ENCODE data around the gene CITED4.
A peak's percentile ranks its signal among the peaks of the same experiment; 100 is the strongest.

CITED4 gene

GRCh38 chr1:40818264-40818961 lies 43.8 kb downstream of the CITED4 start:
- peaks cover 0 to 10% of the 10 kb centered on the region in 2 donors for H3K4me1 ChIP-seq (ENCODE audit: control insufficient read depth in 1 of 2, insufficient read depth in 2 of 2, low read length in 2 of 2)
- peak overlapping the region; percentile 7 to 62 for H3K4me3 ChIP-seq (ENCODE audit: low read depth in 1 of 2, low read length in 2 of 2)
- no peak overlapping the region for H3K27ac ChIP-seq (ENCODE audit: low read length)
- H3K36me3 ChIP-seq (ENCODE audit: control insufficient read depth in 1 of 2, insufficient read depth in 2 of 2, low read length in 2 of 2) = peaks cover 0 to 5% of the 10 kb centered on the region in 2 donors
- no peaks in the 10 kb centered on the region for H3K27me3 ChIP-seq (ENCODE audit: low read depth, low read length)
- H3K9me3 ChIP-seq (ENCODE audit: control insufficient read depth in 1 of 2, low read length in 2 of 2) = no peaks in the 10 kb centered on the region

DNA sequence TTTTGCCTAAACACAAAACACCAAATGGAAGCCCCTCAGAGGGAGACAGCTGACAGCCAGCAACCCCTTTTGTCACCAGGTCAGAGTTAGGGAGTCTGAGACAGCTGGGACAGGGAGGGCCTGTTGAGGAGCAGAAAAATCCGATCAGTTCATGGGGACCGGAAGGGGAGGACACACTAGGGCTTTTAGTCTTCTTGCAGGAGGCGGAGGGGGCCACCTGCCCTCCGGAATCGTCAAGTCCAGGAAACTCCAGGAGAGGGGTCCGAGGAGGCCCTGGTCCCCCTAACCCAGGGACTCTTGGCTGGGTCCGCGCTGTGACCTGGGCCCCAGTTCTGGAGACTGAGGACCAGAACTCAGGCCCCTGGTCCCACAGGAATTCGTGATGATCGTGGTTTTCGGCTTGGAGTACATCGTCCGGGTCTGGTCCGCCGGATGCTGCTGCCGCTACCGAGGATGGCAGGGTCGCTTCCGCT lies 44.3 kb downstream of the CITED4 start:
- H3K36me3 ChIP-seq (ENCODE audit: control insufficient read depth in 1 of 2, insufficient read depth in 2 of 2, low read length in 2 of 2) = peaks cover 0 to 5% of the 10 kb centered on the region in 2 donors
- H3K27me3 ChIP-seq (ENCODE audit: low read depth, low read length) = no peaks in the 10 kb centered on the region
- peaks cover 0 to 10% of the 10 kb centered on the region in 2 donors for H3K4me1 ChIP-seq (ENCODE audit: control insufficient read depth in 1 of 2, insufficient read depth in 2 of 2, low read length in 2 of 2)
- no peaks in the 10 kb centered on the region for H3K9me3 ChIP-seq (ENCODE audit: control insufficient read depth in 1 of 2, low read length in 2 of 2)
- no peak overlapping the region for H3K27ac ChIP-seq (ENCODE audit: low read length)
- peak overlapping the region; percentile 7 to 62 for H3K4me3 ChIP-seq (ENCODE audit: low read depth in 1 of 2, low read length in 2 of 2)

DNA sequence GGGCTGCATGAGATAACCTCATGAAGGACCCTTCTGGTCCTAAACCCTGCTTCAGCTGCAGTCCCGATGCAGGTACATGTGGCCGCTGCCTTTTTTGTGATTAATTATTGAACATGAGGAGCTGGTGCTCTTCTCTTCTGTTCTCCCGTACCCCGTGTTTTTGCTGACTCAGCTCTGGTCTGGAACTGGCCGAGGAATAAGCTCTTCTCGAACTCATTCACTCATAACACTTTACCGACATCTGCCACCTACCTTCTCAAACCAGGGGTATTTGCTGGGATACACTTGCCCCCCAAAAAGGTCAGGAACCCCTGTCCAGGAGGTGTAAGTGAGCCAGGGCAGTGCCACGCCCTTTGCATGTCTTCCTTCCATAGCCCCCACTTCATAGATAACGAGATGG lies 46.7 kb downstream of the CITED4 start:
- Histone ChIP-seq H3K9me3 (ENCODE audit: control insufficient read depth in 1 of 2, low read length in 2 of 2) (no peaks in the 10 kb centered on the region), H3K27me3 (ENCODE audit: low read depth, low read length) (no peaks in the 10 kb centered on the region), H3K36me3 (ENCODE audit: control insufficient read depth in 1 of 2, insufficient read depth in 2 of 2, low read length in 2 of 2) (peaks cover 0 to 5% of the 10 kb centered on the region in 2 donors), H3K4me1 (ENCODE audit: control insufficient read depth in 1 of 2, insufficient read depth in 2 of 2, low read length in 2 of 2) (peaks cover 0 to 10% of the 10 kb centered on the region in 2 donors), H3K4me3 (ENCODE audit: low read depth in 1 of 2, low read length in 2 of 2) (no peak overlapping the region), H3K27ac (ENCODE audit: low read length) (no peak overlapping the region)

Data from muscle layer of duodenum (tissue), 2 donors.